Immature natural killer cell (primary cell): Measurements from ENCODE around the gene VCX2. TPM values are rescaled to one million over a fixed set of nuclear protein-coding genes. Genes with fewer than 3 reads are reported as not detected.
"Not testable (repeated sequence)": the region's sequence is repeated elsewhere in the genome, so short reads cannot be mapped to it uniquely, and the experiment has no call there.

ENCODE experiments used
- DNase-seq, 3 donors: peaks; one replicate each; pipeline ENCODE4 v3.0.0; 2022; ENCODE audit warnings: mixed read lengths in 1 of 3
- H3K27ac Mint-ChIP-seq, 6 donors: one replicate each; pipeline ENCODE4 v1.8.0; 2020; ENCODE audit warnings: mixed read lengths in 6 of 6, mild to moderate bottlenecking in 5 of 6, inconsistent platforms in 4 of 6, moderate library complexity in 3 of 6
- H3K27me3 Mint-ChIP-seq, 3 donors: one replicate each; pipeline ENCODE4 v1.8.0; 2020 to 2021; ENCODE audit warnings: low read depth in 3 of 3, mild to moderate bottlenecking in 3 of 3, mixed read lengths in 3 of 3, moderate library complexity in 3 of 3, inconsistent platforms in 1 of 3
- H3K36me3 Mint-ChIP-seq, 3 donors: one replicate each; pipeline ENCODE4 v1.8.0; 2020; ENCODE audit warnings: mixed read lengths in 3 of 3, inconsistent platforms in 2 of 3, mild to moderate bottlenecking in 2 of 3
- H3K4me1 Mint-ChIP-seq, 2 donors: one replicate each; pipeline ENCODE4 v1.8.0; 2020; ENCODE audit warnings: inconsistent platforms in 2 of 2, mild to moderate bottlenecking in 2 of 2, mixed read lengths in 2 of 2, moderate library complexity in 1 of 2
- H3K4me3 Mint-ChIP-seq, 5 donors: one replicate each; pipeline ENCODE4 v1.8.0; 2020; ENCODE audit warnings: mild to moderate bottlenecking in 5 of 5, mixed read lengths in 5 of 5, inconsistent platforms in 3 of 5, moderate library complexity in 3 of 5
- H3K9me3 Mint-ChIP-seq, 6 donors: one replicate each; pipeline ENCODE4 v1.8.0; 2020; ENCODE audit warnings: mild to moderate bottlenecking in 6 of 6, mixed read lengths in 6 of 6, inconsistent platforms in 4 of 6, moderate library complexity in 3 of 6
- polyA plus RNA-seq, 3 donors: library from polyadenylated mRNA; unstranded; fragments of 300-500 nt; fragmentation: Illumina TruSeq; gene quantifications; one replicate each; pipeline ENCODE4 v1.2.3, GENCODE V29; 2021

Gene VCX2
- not detected for polyA plus RNA-seq

DNA sequence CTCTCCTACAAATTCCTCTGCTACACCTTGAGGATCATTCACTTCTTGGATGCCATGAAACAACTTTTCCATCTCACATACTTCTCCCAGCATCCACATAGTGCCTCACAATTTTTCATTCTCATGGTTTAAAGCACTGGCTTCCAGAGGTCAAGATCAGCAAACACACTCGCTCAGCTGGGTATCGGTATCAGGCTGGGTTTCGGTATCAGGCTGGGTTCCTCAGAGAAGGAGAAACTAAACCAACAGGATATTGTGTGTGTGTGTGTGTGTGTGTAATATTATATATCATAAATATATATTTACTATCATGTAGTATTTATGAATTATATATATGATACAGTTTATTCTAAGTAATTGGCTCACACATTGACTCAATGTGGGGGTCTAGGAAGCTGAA lies at the start of gene VCX2:
Gene VCX2 (minus strand): TSS at position 99 of the 400 bp plus-strand sequence. CDS start 624 bp downstream, outside the sequence.
- H3K36me3 Mint-ChIP-seq, H3K27ac Mint-ChIP-seq: not testable (repeated sequence)

DNA sequence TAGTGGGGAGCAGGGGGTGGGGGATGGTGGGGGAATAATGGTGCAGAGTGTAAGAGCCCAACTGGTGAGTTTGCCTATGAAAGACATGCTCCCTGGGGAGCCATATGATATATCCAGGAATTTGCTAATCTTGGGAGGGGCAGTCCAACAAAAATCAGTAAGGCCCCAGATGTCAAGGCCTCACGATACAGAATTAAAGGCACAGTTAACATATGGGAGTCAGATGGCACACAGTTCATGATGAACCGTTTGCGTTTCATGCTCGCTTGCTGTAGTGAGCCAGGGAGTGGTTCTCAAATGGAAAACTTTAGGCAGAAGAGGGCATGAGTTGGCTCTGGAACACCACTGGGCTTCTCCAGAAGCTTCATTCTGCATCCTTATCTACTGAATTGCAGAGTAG lies 33.9 kb upstream of the VCX2 start:
- DNase-seq, result no peak
- H3K27me3 Mint-ChIP-seq, result no peaks in the 10 kb centered on the region
- H3K27ac Mint-ChIP-seq, result no peak overlapping the region
- peaks cover 0 to 3% (median 0%) of the 10 kb centered on the region in 3 donors for H3K36me3 Mint-ChIP-seq
- peaks cover 0 to 26% (median 6%) of the 10 kb centered on the region in 6 donors for H3K9me3 Mint-ChIP-seq
- H3K4me3 Mint-ChIP-seq, result no peak overlapping the region
- H3K4me1 Mint-ChIP-seq, result no peaks in the 10 kb centered on the region

More for the DNA sequence above, at the start of gene VCX2:
- H3K4me3 Mint-ChIP-seq, H3K4me1 Mint-ChIP-seq, DNase-seq, H3K27me3 Mint-ChIP-seq: not testable (repeated sequence)
- H3K9me3 Mint-ChIP-seq, result peaks cover 3 to 13% (median 5%) of the 10 kb centered on the region in 6 donors

DNA sequence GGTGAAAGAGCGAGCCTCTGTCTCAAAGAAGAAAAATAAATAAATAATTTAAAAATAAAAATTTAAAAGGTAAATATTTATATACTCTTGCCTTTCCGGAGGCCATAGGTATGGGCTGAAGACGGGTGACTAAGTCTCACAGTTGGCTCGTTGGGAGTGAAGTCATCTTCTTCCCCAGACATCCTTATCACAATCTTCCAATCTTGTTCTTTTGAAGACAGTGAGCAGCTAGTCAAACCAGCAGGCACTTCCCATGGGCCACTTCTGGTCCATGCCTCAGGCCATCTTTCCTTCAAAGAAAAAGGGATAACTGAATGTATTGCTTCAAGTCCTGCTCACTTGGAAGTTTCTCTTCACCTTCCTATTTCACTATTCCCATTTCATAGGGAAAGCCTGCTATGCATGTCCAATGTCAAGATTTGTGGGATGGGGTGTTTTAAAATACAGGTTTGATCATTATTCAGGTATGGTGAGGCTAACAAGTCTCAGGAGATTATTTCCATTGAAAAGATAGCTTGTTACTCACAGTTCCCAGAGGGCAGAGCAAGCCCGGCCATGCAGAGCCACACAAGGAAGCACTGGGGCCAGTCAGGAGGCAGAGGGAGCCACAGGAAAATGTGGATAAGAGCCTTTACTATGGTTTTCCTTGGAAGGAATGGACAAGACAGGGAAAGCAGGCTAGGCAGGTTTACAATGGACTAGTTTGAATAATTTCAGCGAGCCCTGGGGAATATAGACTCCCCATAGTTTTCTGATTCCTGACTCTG lies 33.3 kb upstream of the VCX2 start:
- Mint-ChIP-seq H3K36me3 (peaks cover 0 to 3% (median 0%) of the 10 kb centered on the region in 3 donors), H3K4me3 (no peak overlapping the region), H3K27me3 (no peaks in the 10 kb centered on the region), H3K9me3 (peaks cover 0 to 22% (median 6%) of the 10 kb centered on the region in 6 donors), H3K27ac (no peak overlapping the region), H3K4me1 (no peaks in the 10 kb centered on the region)
- no peak for DNase-seq

DNA sequence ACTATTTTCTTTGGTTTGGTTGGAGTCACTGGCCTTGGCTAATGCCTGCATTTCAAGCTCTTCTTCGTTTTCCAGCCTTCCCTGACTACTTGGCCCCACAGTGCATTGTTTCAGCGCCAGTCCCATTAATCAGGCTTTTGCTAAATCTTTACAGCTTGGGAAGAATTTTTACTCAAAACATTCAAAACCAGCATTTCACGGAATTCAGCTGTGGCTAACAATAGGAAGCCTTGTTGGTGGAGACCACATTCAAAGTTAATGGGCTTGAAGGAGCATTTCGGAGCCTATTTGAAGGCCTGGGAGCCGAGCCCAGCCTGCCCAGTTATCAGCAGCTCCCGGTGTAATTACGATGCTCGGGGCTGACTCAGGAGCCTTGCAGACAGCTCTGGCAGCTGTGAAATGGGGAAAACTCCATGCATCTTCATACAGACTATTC lies 30.8 kb upstream of the VCX2 start:
- H3K36me3 Mint-ChIP-seq, result no peaks in the 10 kb centered on the region
- peaks cover 0 to 29% (median 7%) of the 10 kb centered on the region in 6 donors for H3K9me3 Mint-ChIP-seq
- no peak for DNase-seq
- no peak overlapping the region for H3K27ac Mint-ChIP-seq
- no peaks in the 10 kb centered on the region for H3K4me1 Mint-ChIP-seq
- H3K27me3 Mint-ChIP-seq, result no peaks in the 10 kb centered on the region
- H3K4me3 Mint-ChIP-seq, result no peak overlapping the region

DNA sequence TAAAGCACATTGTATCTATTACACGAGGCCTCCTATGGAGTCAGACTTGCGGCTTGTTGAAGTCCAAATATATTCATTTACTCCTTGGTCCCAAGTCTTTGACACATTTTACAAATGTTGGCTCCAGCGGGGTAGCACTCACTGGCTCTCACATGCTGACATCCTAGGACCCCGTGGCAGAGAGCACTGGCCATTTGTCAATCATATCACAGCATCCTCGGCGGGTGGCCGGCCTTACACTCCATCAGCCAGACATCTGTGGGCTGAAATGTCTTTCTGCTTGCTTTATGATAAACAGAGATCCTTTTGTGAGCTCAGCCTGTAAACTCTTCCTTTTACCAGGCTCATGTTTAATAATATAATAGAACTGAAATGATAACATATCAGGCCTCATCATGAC lies 25.7 kb upstream of the VCX2 start:
- Mint-ChIP-seq H3K9me3 (peaks cover 2 to 44% (median 11%) of the 10 kb centered on the region in 6 donors), H3K27ac (no peak overlapping the region), H3K4me1 (no peaks in the 10 kb centered on the region), H3K36me3 (peaks cover 0 to 4% (median 0%) of the 10 kb centered on the region in 3 donors), H3K27me3 (peaks cover 0 to 1% (median 1%) of the 10 kb centered on the region in 3 donors), H3K4me3 (no peak overlapping the region)
- no peak for DNase-seq

DNA sequence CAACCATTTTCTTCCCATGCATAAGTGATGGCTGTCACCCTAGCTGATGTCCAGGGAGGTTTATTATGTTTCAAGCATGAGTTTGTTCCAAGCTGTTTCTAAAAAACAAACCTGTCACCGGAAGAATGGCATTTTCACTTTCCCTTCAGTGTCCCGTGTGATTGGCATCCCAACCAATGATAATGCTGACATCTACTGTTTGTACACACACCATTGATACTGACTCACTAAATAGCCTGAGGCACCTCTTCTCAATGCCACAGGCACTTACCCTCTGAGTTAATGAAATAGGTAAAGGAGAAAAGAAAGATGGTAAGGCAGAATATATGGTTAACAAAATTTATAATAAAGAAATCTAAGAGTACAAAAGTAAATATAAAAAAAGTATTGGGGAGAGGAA lies 23.1 kb upstream of the VCX2 start:
- Mint-ChIP-seq H3K9me3 (peaks cover 2 to 45% (median 11%) of the 10 kb centered on the region in 6 donors), H3K4me1 (no peaks in the 10 kb centered on the region), H3K4me3 (no peak overlapping the region), H3K27ac (no peak overlapping the region), H3K36me3 (peaks cover 0 to 4% (median 0%) of the 10 kb centered on the region in 3 donors), H3K27me3 (peaks cover 0 to 1% (median 1%) of the 10 kb centered on the region in 3 donors)
- no peak for DNase-seq

DNA sequence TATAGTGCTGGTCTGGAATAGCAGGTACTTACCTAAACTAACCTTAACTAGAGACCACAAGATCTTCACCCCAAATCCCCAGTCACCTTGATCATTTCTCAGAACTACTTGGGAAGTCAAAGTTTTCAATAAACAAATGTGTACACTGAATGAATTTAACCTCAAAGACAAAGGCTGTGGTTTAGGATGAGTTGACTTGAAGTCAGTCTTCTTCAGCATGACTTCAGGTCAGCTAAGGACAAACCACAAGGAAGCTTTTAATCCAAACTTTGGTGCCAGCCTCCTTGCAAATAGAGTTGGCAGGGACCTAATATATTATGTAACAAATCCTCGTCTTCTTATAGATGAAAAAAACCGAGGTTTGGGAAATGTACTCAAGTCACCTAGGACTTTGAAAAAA lies 21.2 kb upstream of the VCX2 start:
- H3K9me3 Mint-ChIP-seq, result peaks cover 2 to 37% (median 11%) of the 10 kb centered on the region in 6 donors
- H3K36me3 Mint-ChIP-seq, result peaks cover 0 to 4% (median 0%) of the 10 kb centered on the region in 3 donors
- H3K27ac Mint-ChIP-seq, result no peak overlapping the region
- no peak overlapping the region for H3K4me3 Mint-ChIP-seq
- H3K4me1 Mint-ChIP-seq, result no peaks in the 10 kb centered on the region
- no peak for DNase-seq
- peaks cover 0 to 1% (median 1%) of the 10 kb centered on the region in 3 donors for H3K27me3 Mint-ChIP-seq

DNA sequence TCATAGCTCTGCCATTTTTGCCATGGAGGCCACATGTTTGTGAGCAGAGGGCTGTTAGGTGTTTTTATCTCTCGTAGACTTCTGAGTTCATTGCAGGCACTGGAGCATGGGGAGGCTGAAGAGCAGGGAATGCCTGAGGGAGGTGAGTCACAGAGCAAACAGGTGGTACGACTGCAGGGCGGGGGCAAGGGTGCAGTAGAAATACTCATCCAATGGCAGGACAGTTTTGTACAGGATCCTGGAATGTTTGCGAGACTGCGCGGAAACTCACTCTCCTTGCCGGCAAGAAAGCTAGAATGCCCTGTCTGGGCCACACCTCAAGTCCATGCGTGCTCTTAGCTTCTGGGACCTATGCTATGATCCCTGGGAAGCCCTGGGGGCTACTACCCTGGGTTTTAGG lies 20.0 kb upstream of the VCX2 start:
- no peak overlapping the region for H3K4me3 Mint-ChIP-seq
- H3K27ac Mint-ChIP-seq, result no peak overlapping the region
- peaks cover 2 to 30% (median 8%) of the 10 kb centered on the region in 6 donors for H3K9me3 Mint-ChIP-seq
- no peaks in the 10 kb centered on the region for H3K4me1 Mint-ChIP-seq
- DNase-seq, result no peak
- H3K36me3 Mint-ChIP-seq, result peaks cover 0 to 4% (median 0%) of the 10 kb centered on the region in 3 donors
- H3K27me3 Mint-ChIP-seq, result peaks cover 0 to 1% (median 1%) of the 10 kb centered on the region in 3 donors

DNA sequence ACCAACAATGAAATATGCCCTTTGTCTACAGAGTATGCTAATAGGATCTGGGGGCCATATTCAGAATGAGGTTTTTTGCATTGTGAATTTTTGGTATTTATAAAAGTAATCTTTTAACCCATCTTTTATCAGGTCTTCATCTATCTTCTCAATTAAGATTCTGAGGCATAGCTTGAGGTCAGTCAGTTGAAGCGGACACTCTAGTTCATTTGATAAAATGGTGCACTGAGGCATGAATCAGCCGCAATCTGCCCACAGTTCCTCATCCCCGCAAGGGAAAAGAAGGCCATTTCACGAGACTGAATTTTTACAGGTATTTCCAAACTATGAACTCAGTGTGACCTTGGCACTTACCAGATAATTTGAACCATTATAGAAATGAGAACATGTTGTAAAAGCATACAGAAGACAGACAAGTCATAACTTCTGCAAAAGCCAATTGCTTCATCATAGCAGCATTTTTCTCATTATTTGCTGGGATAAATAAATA lies 19.3 kb upstream of the VCX2 start:
- peaks cover 0 to 4% (median 0%) of the 10 kb centered on the region in 3 donors for H3K36me3 Mint-ChIP-seq
- peaks cover 2 to 27% (median 5%) of the 10 kb centered on the region in 6 donors for H3K9me3 Mint-ChIP-seq
- H3K27me3 Mint-ChIP-seq, result peaks cover 1 to 2% (median 1%) of the 10 kb centered on the region in 3 donors
- H3K4me3 Mint-ChIP-seq, result no peak overlapping the region
- DNase-seq, result no peak
- no peak overlapping the region for H3K27ac Mint-ChIP-seq
- H3K4me1 Mint-ChIP-seq, result no peaks in the 10 kb centered on the region

DNA sequence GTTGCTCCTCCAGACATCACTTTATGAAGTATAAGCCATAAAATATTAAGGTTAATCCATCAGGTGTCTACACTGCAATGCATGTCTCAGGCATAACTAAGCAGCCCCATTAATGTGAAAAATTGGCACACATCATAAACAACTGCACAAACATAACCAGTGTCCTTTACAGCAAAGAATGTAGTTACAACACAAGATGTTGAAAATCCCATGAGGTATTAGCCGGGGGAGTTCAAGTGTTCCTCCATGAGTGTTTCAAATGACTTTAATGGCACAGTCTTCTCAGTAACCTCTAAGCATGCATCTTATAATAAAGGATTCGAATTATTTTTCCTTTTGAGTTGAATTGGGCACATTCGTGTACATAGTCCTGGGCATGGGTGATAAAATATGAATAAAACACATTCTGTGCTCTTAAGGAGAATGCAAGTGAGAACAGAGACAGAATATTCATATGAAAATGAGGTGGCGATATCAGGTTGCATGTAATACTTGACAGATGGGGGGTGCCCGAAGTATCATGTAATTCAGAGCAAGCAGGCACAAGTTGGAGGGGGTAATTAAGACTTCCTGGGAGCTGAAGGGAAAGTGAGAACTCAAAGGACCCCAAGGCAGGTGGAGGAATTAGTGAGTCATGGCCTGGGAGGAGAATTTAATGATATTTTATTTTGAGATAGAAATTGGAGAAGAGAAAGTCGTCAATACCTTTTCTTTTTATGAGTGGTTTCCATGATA lies 18.2 kb upstream of the VCX2 start:
- H3K4me1 Mint-ChIP-seq, result no peaks in the 10 kb centered on the region
- no peak for DNase-seq
- no peak overlapping the region for H3K27ac Mint-ChIP-seq
- peaks cover 1 to 3% (median 2%) of the 10 kb centered on the region in 3 donors for H3K27me3 Mint-ChIP-seq
- peaks cover 2 to 22% (median 4%) of the 10 kb centered on the region in 6 donors for H3K9me3 Mint-ChIP-seq
- no peak overlapping the region for H3K4me3 Mint-ChIP-seq
- H3K36me3 Mint-ChIP-seq, result no peaks in the 10 kb centered on the region

DNA sequence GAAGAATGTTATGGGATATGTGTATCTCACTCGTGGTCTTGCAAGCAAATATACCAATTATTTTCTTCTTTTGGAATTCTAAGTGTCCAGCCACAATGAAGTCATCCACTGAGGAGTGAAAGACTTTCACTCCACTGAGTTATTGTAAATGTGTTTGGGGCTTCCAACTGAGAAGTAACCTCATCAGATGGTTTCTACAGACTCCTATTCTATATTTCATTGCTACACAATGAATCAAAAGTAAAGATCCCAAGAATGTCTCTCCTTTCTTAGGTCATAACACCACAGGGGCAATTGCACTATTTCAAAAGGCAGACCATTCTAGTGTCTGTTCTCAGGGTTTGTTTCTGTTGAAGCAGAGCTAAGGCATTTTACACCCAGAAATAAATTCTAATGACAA lies 12.3 kb upstream of the VCX2 start:
- H3K4me3 Mint-ChIP-seq, result no peak overlapping the region
- no peak overlapping the region for H3K27ac Mint-ChIP-seq
- H3K36me3 Mint-ChIP-seq, result no peaks in the 10 kb centered on the region
- DNase-seq, result no peak
- peaks cover 0 to 6% (median 2%) of the 10 kb centered on the region in 6 donors for H3K9me3 Mint-ChIP-seq
- H3K4me1 Mint-ChIP-seq, result no peaks in the 10 kb centered on the region
- H3K27me3 Mint-ChIP-seq, result peaks cover 2% of the 10 kb centered on the region in 3 donors

DNA sequence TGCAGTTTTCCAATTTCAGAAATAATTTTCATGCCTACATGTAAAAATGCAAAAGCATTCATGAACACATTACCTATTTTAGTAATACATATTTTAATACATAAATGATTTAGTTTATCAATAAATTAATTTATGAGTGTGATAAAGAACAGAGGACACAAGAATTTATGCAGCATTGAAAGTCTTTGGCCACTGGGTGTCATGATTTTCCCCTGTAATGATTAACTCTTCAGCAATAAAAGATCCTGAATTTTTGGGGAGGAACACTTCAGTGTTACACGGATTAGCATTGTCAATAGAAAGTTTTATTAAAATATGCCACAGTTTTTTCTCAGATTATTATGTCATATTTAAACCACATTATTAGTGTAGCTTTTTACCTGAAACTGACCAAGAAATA lies 8.6 kb upstream of the VCX2 start:
- H3K4me1 Mint-ChIP-seq, result no peaks in the 10 kb centered on the region
- H3K27me3 Mint-ChIP-seq, result peaks cover 0 to 2% (median 2%) of the 10 kb centered on the region in 3 donors
- DNase-seq, result no peak
- H3K27ac Mint-ChIP-seq, result no peak overlapping the region
- H3K9me3 Mint-ChIP-seq, result peaks cover 0 to 10% (median under 1%) of the 10 kb centered on the region in 6 donors
- H3K36me3 Mint-ChIP-seq, result no peaks in the 10 kb centered on the region
- no peak overlapping the region for H3K4me3 Mint-ChIP-seq

DNA sequence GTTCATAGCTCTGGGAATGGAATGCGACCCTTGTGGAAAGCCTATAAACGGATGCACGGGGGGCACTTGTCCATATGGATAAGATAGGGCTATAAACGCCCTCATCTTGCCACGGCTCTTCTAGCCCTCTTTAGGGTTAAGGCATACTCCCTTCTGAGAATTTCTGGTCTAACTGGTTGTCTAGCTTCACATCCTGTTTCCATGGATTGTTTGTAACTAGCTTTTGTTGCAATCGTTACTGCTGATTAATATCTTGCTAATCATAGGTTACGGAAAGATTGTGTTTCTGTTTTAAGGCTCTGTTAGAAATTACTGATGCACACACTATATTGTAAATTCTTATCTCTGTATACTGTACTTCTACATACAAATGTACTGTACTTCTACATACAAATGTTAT lies 17.1 kb downstream of the VCX2 start:
- not testable (repeated sequence) for H3K27me3 Mint-ChIP-seq, H3K4me3 Mint-ChIP-seq, DNase-seq, H3K4me1 Mint-ChIP-seq, H3K36me3 Mint-ChIP-seq, H3K27ac Mint-ChIP-seq
- H3K9me3 Mint-ChIP-seq, result peaks cover 0 to 25% (median 10%) of the 10 kb centered on the region in 6 donors

DNA sequence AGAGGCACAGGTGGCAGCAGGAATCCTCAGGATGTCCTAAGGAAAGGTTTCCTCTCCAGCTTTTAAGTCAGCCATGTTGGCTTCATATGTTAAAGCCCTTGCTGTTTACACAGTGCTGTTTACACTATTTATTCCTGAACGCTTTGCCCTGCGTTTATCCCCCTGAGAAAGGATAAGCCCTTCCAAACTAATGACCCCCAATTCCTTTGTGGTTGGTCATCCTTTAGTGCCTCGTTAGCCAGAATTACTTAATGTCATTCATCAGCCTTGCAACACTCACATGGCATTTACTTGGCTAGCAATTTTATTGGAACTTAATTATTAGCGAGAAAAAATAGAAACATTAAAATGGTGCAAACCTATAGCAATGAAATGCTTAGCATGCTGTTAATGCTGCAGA lies 23.8 kb downstream of the VCX2 start:
- Mint-ChIP-seq H3K36me3 (peaks cover 0 to 3% (median 0%) of the 10 kb centered on the region in 3 donors), H3K4me1 (no peaks in the 10 kb centered on the region), H3K9me3 (peaks cover 0 to 26% (median 14%) of the 10 kb centered on the region in 6 donors), H3K27me3 (peaks cover 0 to 3% (median 0%) of the 10 kb centered on the region in 3 donors), H3K4me3 (no peak overlapping the region), H3K27ac (no peak overlapping the region)
- no peak for DNase-seq
